Measurements from ENCODE around the gene CYGB.

GRCh38 chr17:76480632-76481031 is 56.9 kb downstream of the CYGB start:
- TF ChIP-seq POLR2A (IDR thresholded peaks at IDR 0.05; ENCODE audit: low read length): no peak
- TF ChIP-seq GATA1 (IDR thresholded peaks at IDR 0.05; ENCODE audit: low read depth, low read length): no peak
